Stomach (tissue), 9 donors: ENCODE measurements around the gene SCRN1. TPM values are rescaled to one million over a fixed set of nuclear protein-coding genes. Genes with fewer than 3 reads are reported as not detected.

Experiments
- DNase-seq, 2 donors: peaks; one replicate each; pipeline versions ENCODE4 v3.0.0 to v3.0.0-alpha.2; 2013 to 2019
- H3K27ac ChIP-seq, 5 donors: fragments of 200-600 bp in 4 of 5; sonication (generic) in 4 of 5; one replicate each; pipeline ENCODE4 v1.5.1; 2013 to 2019; ENCODE audit warnings: mild to moderate bottlenecking in 1 of 5, moderate library complexity in 1 of 5
- H3K27me3 ChIP-seq, 3 donors: fragments of 200-600 bp; sonication (generic); one replicate each; pipeline ENCODE4 v1.5.1; 2017 to 2019; ENCODE audit warnings: mixed run types in 1 of 3
- H3K36me3 ChIP-seq, 4 donors: fragments of 200-600 bp; sonication (generic); 1 replicate in 3 of 4; 2 replicates in 1 of 4; pipeline ENCODE4 v1.5.1; 2016 to 2019
- H3K4me1 ChIP-seq, 4 donors: fragments of 200-600 bp; sonication (generic); one replicate each; pipeline ENCODE4 v1.5.1; 2016 to 2019
- H3K4me3 ChIP-seq, 4 donors: fragments of 200-600 bp; sonication (generic) in 3 of 4; one replicate each; pipeline ENCODE4 v1.5.1; 2016 to 2019; ENCODE audit warnings: mild to moderate bottlenecking in 1 of 4
- H3K9me3 ChIP-seq, 4 donors: fragments of 200-600 bp; sonication (generic); one replicate each; pipeline ENCODE4 v1.5.1; 2016 to 2019
- EP300 ChIP-seq: sonication (generic); formaldehyde crosslinking; IDR thresholded peaks from one replicate; pipeline ENCODE4 v1.6.1; 2017; ENCODE audit warnings: antibody characterized with exemption
- POLR2A ChIP-seq, 4 donors: fragments of 450-650 bp; IDR thresholded peaks; one replicate each; pipeline ENCODE4 v1.6.1; 2016; ENCODE audit warnings: antibody characterized with exemption in 4 of 4, control low read depth in 2 of 4, mild to moderate bottlenecking in 1 of 4, moderate library complexity in 1 of 4
- POLR2AphosphoS5 ChIP-seq, 3 donors: sonication (generic); formaldehyde crosslinking; IDR thresholded peaks; one replicate each; pipeline ENCODE4 v1.6.1; 2016; ENCODE audit warnings: antibody characterized with exemption in 3 of 3
- WGBS, 5 donors: extraction: QIAGEN DNeasy Blood & Tissue Kit in 3 of 5; methylation state at CpG; one replicate each; pipeline versions ENCODE4 v1.1.5 to v1.1.7; 2013 to 2018; 5-methylcytosine and 5-hydroxymethylcytosine counted together
- intact Hi-C: fragments of 100-400 bp; cut with DNase I; formaldehyde crosslinking; loops from one replicate; pipeline ENCODE4 v1.15.1; 2023; ENCODE audit warnings: low total_unique reads
- polyA plus RNA-seq, 3 donors: library from polyadenylated mRNA; stranded (reverse); fragments of 200-250 nt; gene quantifications; one replicate each; pipeline ENCODE4 v1.2.3, GENCODE V29; 2013
- total RNA-seq, 5 donors: library from RNA; depleted of rRNA; stranded (reverse); fragments of >200 nt; gene quantifications; one replicate each; pipeline versions ENCODE4 v1.1.0 to v1.2.3, GENCODE V29; 2014 to 2016
- TF ChIP-seq, protein P1 (sequence below), 7 experiments: fragments of 450-650 bp in 4 of 7; fragments of 200-600 bp in 3 of 7; sonication (generic) in 3 of 7; IDR thresholded peaks; one replicate each; pipeline ENCODE4 v1.5.1; 2016 to 2019; ENCODE audit warnings: antibody characterized with exemption in 7 of 7, control low read depth in 2 of 7, mild to moderate bottlenecking in 1 of 7
- donor health status: healthy with polysubstance abuse.
- donor health status: Bipolar disorder and iron deficiency.
- donor health status: healthy.

Gene SCRN1
- total and polyA plus RNA-seq, 8 donors, result 0.87 to 57.2 (median 22.9) TPM

DNA sequence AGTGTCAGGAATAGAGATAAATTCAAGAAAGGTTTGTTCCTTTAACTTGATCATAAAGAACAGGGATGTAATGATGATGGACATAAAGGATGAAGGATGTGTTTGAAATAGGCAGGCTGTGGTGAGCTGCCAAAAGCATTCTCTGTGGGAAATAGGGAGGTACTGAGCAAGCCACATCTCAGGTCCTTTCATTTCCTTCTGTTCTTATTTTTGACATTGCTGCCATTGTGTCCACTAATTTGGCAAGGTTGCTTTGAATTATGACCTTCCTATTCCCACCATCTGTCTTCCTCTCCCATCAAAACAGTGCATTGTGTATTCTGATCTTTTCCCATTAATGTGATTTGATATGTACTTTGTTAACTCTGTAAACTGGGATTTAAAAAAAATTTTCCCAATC is 9.4 kb downstream of the SCRN1 start:
- Histone ChIP-seq H3K36me3 (no peaks in the 10 kb centered on the region), H3K9me3 (no peaks in the 10 kb centered on the region), H3K27ac (no peak overlapping the region), H3K4me1 (peaks cover 0 to 20% (median 10%) of the 10 kb centered on the region in 4 donors), H3K27me3 (no peaks in the 10 kb centered on the region), H3K4me3 (no peak overlapping the region)
- TF ChIP-seq, protein P1, sequence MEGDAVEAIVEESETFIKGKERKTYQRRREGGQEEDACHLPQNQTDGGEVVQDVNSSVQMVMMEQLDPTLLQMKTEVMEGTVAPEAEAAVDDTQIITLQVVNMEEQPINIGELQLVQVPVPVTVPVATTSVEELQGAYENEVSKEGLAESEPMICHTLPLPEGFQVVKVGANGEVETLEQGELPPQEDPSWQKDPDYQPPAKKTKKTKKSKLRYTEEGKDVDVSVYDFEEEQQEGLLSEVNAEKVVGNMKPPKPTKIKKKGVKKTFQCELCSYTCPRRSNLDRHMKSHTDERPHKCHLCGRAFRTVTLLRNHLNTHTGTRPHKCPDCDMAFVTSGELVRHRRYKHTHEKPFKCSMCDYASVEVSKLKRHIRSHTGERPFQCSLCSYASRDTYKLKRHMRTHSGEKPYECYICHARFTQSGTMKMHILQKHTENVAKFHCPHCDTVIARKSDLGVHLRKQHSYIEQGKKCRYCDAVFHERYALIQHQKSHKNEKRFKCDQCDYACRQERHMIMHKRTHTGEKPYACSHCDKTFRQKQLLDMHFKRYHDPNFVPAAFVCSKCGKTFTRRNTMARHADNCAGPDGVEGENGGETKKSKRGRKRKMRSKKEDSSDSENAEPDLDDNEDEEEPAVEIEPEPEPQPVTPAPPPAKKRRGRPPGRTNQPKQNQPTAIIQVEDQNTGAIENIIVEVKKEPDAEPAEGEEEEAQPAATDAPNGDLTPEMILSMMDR (IDR thresholded peaks at IDR 0.05), result no peak
- TF ChIP-seq POLR2A (IDR thresholded peaks at IDR 0.05) (no peak), POLR2AphosphoS5 (IDR thresholded peaks at IDR 0.05) (no peak), EP300 (no peak)
- DNase-seq, result no peak
- intact Hi-C loops, result no loop called here

DNA sequence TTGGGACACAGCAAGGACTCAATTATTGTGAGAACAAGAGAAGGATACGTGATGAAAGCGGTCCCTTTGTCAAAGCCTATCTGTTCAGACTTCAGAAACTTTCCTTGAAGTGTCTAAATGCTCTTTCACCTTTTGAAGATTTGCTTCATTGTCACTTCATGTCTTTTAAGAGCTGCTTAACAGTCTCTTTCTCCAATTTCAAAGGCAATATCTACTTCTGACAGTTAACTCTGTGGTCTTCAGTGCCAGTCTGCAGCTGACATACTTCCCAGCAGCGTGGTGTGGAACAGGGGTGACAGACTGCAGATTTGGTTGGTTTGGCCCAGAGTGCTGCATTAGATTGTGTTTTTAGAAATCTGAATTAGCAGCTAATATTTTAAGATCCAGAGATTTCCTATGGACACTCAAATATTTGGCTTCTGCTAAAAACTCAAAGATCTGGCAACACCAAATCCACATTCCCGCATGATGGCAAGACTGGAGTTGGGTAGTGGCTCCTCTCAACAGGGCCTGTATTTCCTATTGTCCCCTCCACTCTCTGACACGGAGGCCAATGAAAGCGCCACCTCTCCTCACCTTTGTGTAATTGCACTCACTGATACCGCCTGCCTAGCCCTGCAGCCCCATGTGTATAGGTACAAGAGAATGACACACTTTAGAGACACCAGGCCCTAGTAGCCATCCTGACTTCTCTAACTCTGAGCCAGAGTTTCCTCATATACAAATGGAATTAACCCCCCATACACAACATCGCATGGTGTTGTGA is 11.5 kb downstream of the SCRN1 start:
- Histone ChIP-seq H3K4me1 (peaks cover 0 to 29% (median 12%) of the 10 kb centered on the region in 4 donors), H3K9me3 (no peaks in the 10 kb centered on the region), H3K36me3 (no peaks in the 10 kb centered on the region), H3K27me3 (no peaks in the 10 kb centered on the region), H3K4me3 (no peak overlapping the region), H3K27ac (no peak overlapping the region)
- 88 to 95% (median 89%) methylated on average over 8 of the region's 8 CpGs for WGBS, 5 donors
- intact Hi-C loops, result no loop called here
- TF ChIP-seq EP300 (no peak), POLR2A (IDR thresholded peaks at IDR 0.05) (no peak), POLR2AphosphoS5 (IDR thresholded peaks at IDR 0.05) (no peak)
- TF ChIP-seq, protein P1 (IDR thresholded peaks at IDR 0.05), result no peak
- no peak for DNase-seq

DNA sequence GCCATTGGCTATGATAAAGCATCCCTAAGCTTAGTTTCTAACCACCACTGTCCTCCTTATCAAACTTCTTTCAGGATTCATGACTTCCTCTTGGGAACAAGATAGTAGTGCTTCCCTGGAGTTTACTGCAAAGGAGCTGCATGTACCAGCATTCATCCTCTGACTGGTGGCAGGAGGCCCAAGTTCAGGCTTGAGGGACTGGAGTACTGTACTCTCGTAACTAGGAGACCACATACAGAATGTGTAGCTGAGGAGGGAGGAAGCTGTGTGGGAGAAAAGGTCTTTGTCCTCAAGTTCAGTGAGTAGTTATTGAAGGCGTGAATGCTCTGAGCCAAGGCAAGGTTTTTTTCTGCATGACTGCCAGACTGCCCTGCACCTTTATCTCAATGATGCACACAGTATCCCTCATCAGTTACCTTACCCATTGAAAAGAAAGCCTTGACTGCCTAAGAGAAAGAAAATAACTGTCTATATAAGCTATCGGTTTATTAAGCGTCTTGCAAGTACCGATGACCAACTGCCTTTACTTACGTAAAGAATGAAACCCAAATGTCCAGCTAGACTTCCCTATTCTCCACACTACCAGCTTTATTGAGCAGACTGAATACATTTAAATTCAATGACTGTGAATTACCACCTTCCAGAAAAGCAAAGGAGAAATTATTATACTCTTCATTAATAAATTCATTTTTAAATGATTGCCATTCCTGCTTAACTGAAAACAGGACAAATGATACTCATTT is 12.8 kb downstream of the SCRN1 start:
- intact Hi-C loops, result no loop called here
- TF ChIP-seq, protein P1 (IDR thresholded peaks at IDR 0.05), result no peak
- TF ChIP-seq EP300 (no peak), POLR2AphosphoS5 (IDR thresholded peaks at IDR 0.05) (no peak), POLR2A (IDR thresholded peaks at IDR 0.05) (no peak)
- Histone ChIP-seq H3K27me3 (no peaks in the 10 kb centered on the region), H3K4me3 (no peak overlapping the region), H3K4me1 (peaks cover 0 to 36% (median 12%) of the 10 kb centered on the region in 4 donors), H3K27ac (peak overlapping the region in 3 of 5 donors; percentile 5 to 47 (median 41)), H3K9me3 (no peaks in the 10 kb centered on the region), H3K36me3 (no peaks in the 10 kb centered on the region)
- DNase-seq, result peak in 1 of 2 donors; percentile 73
- WGBS, 5 donors, result 76 to 90% (median 81%) methylated on average over 6 of the region's 6 CpGs

DNA sequence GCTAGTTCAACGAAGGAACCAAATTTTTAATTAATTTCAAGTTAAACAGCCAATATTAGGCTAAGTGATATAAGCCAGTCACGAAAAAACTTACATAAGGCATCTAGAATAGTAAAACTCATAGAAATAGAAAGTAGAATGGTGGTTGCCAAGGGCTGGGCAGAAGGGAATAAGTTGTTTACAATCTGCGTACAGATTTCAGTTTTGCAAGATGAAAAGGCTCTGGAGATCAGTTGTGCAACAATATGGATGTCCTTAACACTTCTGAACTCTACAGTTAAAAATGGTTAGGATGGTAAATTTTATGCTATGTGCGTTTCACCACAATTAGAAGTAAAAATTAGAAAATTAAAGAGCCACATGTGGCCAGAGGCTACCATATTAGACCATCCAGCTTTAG is 13.3 kb downstream of the SCRN1 start:
- intact Hi-C loops, result no loop called here
- H3K4me1 ChIP-seq, result peaks cover 0 to 41% (median 12%) of the 10 kb centered on the region in 4 donors
- peak overlapping the region in 1 of 4 donors; percentile 19 for H3K4me3 ChIP-seq
- TF ChIP-seq EP300, result no peak
- TF ChIP-seq, protein P1 (IDR thresholded peaks at IDR 0.05), result no peak
- TF ChIP-seq POLR2A (IDR thresholded peaks at IDR 0.05), result no peak
- TF ChIP-seq POLR2AphosphoS5 (IDR thresholded peaks at IDR 0.05), result no peak
- H3K9me3 ChIP-seq, result no peaks in the 10 kb centered on the region
- no peak for DNase-seq
- no peaks in the 10 kb centered on the region for H3K36me3 ChIP-seq
- peak overlapping the region in 3 of 5 donors; percentile 5 to 47 (median 41) for H3K27ac ChIP-seq
- H3K27me3 ChIP-seq, result no peaks in the 10 kb centered on the region
- WGBS, 5 donors, result 64 to 82% (median 78%) methylated on average over 4 of the region's 4 CpGs
